Measurements from ENCODE around the gene RAPGEF3. TPM values are rescaled to one million over a fixed set of nuclear protein-coding genes. Genes with fewer than 3 reads are reported as not detected.

RAPGEF3 gene
- total RNA-seq, 2 donors from 2014 or later, result 11.4 to 19.6 TPM

GRCh38 chr12:47781479-47782371, 23.0 kb upstream of the RAPGEF3 start:
- no peak for TF ChIP-seq CTCF (conservative IDR thresholded peaks at IDR 0.05)

GRCh38 chr12:47779943-47780504, 21.3 kb upstream of the RAPGEF3 start:
- Histone ChIP-seq H3K9me3 (ENCODE audit: control insufficient read depth, low read length) (no peaks in the 10 kb centered on the region), H3K27me3 (ENCODE audit: control insufficient read depth, insufficient read depth, low read length, poor library complexity, severe bottlenecking) (no peaks in the 10 kb centered on the region), H3K4me3 (ENCODE audit: low read length) (no peak overlapping the region), H3K4me1 (ENCODE audit: control insufficient read depth, insufficient read depth, low read length) (no peaks in the 10 kb centered on the region), H3K36me3 (ENCODE audit: control insufficient read depth, insufficient read depth, low read length) (peaks cover 25% of the 10 kb centered on the region), H3K9ac (ENCODE audit: extremely low read depth, low read length, poor library complexity, severe bottlenecking) (no peak overlapping the region), H3K27ac (ENCODE audit: low read depth, low read length) (no peak overlapping the region)
- H3K9me3 Mint-ChIP-seq, result no peaks in the 10 kb centered on the region
- peaks cover 3% of the 10 kb centered on the region for H3K27me3 Mint-ChIP-seq (ENCODE audit: insufficient read depth)
- H3K36me3 Mint-ChIP-seq (ENCODE audit: low read depth), result peaks cover 21% of the 10 kb centered on the region
- no peak for TF ChIP-seq CTCF (conservative IDR thresholded peaks at IDR 0.05)
- 79 to 87% methylated on average over 4 to 11 of the region's 11 CpGs for WGBS, 2 experiments (ENCODE audit: insufficient coverage in 1 of 2, insufficient read length in 1 of 2)
- peaks cover 11% of the 10 kb centered on the region for H3K4me1 Mint-ChIP-seq
- DNase-seq, result no peak
- no peak overlapping the region for H3K4me3 Mint-ChIP-seq
- peak overlapping the region; percentile 61 for H3K27ac Mint-ChIP-seq

More at GRCh38 chr12:47781479-47782371, 23.0 kb upstream of the RAPGEF3 start:
- Histone ChIP-seq H3K9me3 (ENCODE audit: control insufficient read depth, low read length) (no peaks in the 10 kb centered on the region), H3K27me3 (ENCODE audit: control insufficient read depth, insufficient read depth, low read length, poor library complexity, severe bottlenecking) (no peaks in the 10 kb centered on the region), H3K4me1 (ENCODE audit: control insufficient read depth, insufficient read depth, low read length) (no peaks in the 10 kb centered on the region), H3K4me3 (ENCODE audit: low read length) (no peak overlapping the region), H3K36me3 (ENCODE audit: control insufficient read depth, insufficient read depth, low read length) (peaks cover 42% of the 10 kb centered on the region), H3K27ac (ENCODE audit: low read depth, low read length) (peak overlapping the region; percentile 2), H3K9ac (ENCODE audit: extremely low read depth, low read length, poor library complexity, severe bottlenecking) (no peak overlapping the region)
- DNase-seq, result no peak
- WGBS, 2 experiments (ENCODE audit: insufficient coverage in 1 of 2, insufficient read length in 1 of 2), result 96% methylated on average over 6 to 13 of the region's 13 CpGs
- Mint-ChIP-seq H3K27ac (peak overlapping the region; percentile 67), H3K4me3 (no peak overlapping the region), H3K36me3 (ENCODE audit: low read depth) (peaks cover 37% of the 10 kb centered on the region), H3K9me3 (no peaks in the 10 kb centered on the region), H3K27me3 (ENCODE audit: insufficient read depth) (no peaks in the 10 kb centered on the region), H3K4me1 (peaks cover 11% of the 10 kb centered on the region)

- H3K27me3 ChIP-seq (ENCODE audit: control insufficient read depth, insufficient read depth, low read length, poor library complexity, severe bottlenecking), result no peaks in the 10 kb centered on the region
- peaks cover 15% of the 10 kb centered on the region for H3K36me3 Mint-ChIP-seq (ENCODE audit: low read depth)
- no peak overlapping the region for H3K4me3 ChIP-seq (ENCODE audit: low read length)
- H3K4me3 Mint-ChIP-seq, result no peak overlapping the region
- TF ChIP-seq CTCF (conservative IDR thresholded peaks at IDR 0.05), result peak; percentile 99
- no peak overlapping the region for H3K9ac ChIP-seq (ENCODE audit: extremely low read depth, low read length, poor library complexity, severe bottlenecking)
- H3K9me3 Mint-ChIP-seq, result no peaks in the 10 kb centered on the region
- H3K4me1 ChIP-seq (ENCODE audit: control insufficient read depth, insufficient read depth, low read length), result no peaks in the 10 kb centered on the region
- no peak overlapping the region for H3K27ac ChIP-seq (ENCODE audit: low read depth, low read length)
- DNase-seq, result peak; percentile 100
- H3K36me3 ChIP-seq (ENCODE audit: control insufficient read depth, insufficient read depth, low read length), result peaks cover 19% of the 10 kb centered on the region
- H3K9me3 ChIP-seq (ENCODE audit: control insufficient read depth, low read length), result no peaks in the 10 kb centered on the region
- H3K4me1 Mint-ChIP-seq, result peaks cover 11% of the 10 kb centered on the region
- peaks cover 7% of the 10 kb centered on the region for H3K27me3 Mint-ChIP-seq (ENCODE audit: insufficient read depth)
- peak overlapping the region; percentile 61 for H3K27ac Mint-ChIP-seq
- WGBS, 2 experiments (ENCODE audit: insufficient coverage in 1 of 2, insufficient read length in 1 of 2), result 9 to 48% methylated on average over 7 to 19 of the region's 19 CpGs
Observed at GRCh38 chr12:47779301-47779942, 20.7 kb upstream of the RAPGEF3 start.

All from endodermal cell (in vitro differentiated cells).